A673 (cell line): Measurements from ENCODE around the gene ATCAY.

ENCODE experiments used
- CTCF ChIP-seq: fragments of 300-800, 200-600 bp; sonication (generic); conservative IDR thresholded peaks from 2 replicates; pipeline ENCODE4 v1.5.1; 2017; ENCODE audit warnings: low read depth, mild to moderate bottlenecking, antibody characterized with exemption, low read length, moderate library complexity, mixed read lengths
- EZH2 ChIP-seq: fragments of 200-600 bp; sonication (generic); IDR thresholded peaks from 2 replicates; pipeline ENCODE4 v1.6.1; 2017; ENCODE audit warnings: borderline replicate concordance, low read depth, mild to moderate bottlenecking, mixed read lengths, antibody characterized with exemption, low read length; ENCODE audit not compliant: poor library complexity, severe bottlenecking

- TF ChIP-seq CTCF = no peak
- no peak for TF ChIP-seq EZH2
Measured at GRCh38 chr19:3852177-3852511, 28.3 kb upstream of the ATCAY start.
